A549 (cell line): ENCODE data around the gene RPL35. TPM values are rescaled to one million over a fixed set of nuclear protein-coding genes. Genes with fewer than 3 reads are reported as not detected.
A peak's percentile ranks its signal among the peaks of the same experiment; 100 is the strongest.

Experiments
- ATAC-seq, 2 experiments: fragments of 200-7000 bp in 1 of 2; fragments of >200 bp in 1 of 2; cut with Nextera tagmentation in 1 of 2; cut with Tn5 transposase in 1 of 2; 3 replicates each; pipeline versions ENCODE4 v1.8.0 to v1.9.1; 2018 to 2020; ENCODE audit warnings: mild to moderate bottlenecking in 1 of 2, moderate library complexity in 1 of 2
- CTCF ChIA-PET: fragments of 300-600 bp; sonication (Branson Sonifier 250); formaldehyde crosslinking; extraction: SDS; loops from one replicate; lab custom pipeline; 2021; ENCODE audit warnings: antibody characterized with exemption, inconsistent platforms; lab: Yijun Ruan, JAX
- POLR2A ChIA-PET: fragments of 350-600 bp; formaldehyde crosslinking; extraction: SDS; loops from one replicate; lab custom pipeline; 2021; ENCODE audit warnings: antibody characterized with exemption, inconsistent platforms; lab: Yijun Ruan, JAX
- DNase-seq, 2 experiments: peaks; one replicate each; pipeline versions ENCODE4 v3.0.0 to v3.0.0-alpha.2; 2011 to 2016; ENCODE audit warnings: low read depth in 1 of 2, low spot score in 1 of 2
- FAIRE-seq: peaks from 2 replicates; lab custom pipeline; 2011; peaks lifted over from hg19 to GRCh38; lab: Jason Lieb, UNC
- H3K27ac ChIP-seq, 2 experiments: fragments of >200 bp; sonication (Bioruptor Twin); formaldehyde crosslinking; 3 replicates each; pipeline ENCODE4 v1.5.1; 2016 to 2017
- H3K4me1 ChIP-seq: fragments of >200 bp; sonication (Bioruptor Twin); formaldehyde crosslinking; 3 replicates; pipeline ENCODE4 v1.6.1; 2016
- H3K4me2 ChIP-seq: fragments of >200 bp; sonication (Bioruptor Twin); formaldehyde crosslinking; 3 replicates; pipeline ENCODE4 v1.6.1; 2016
- H3K4me3 ChIP-seq: fragments of >200 bp; sonication (Bioruptor Twin); formaldehyde crosslinking; 3 replicates; pipeline ENCODE4 v1.5.1; 2016
- H3K9me3 ChIP-seq: fragments of >200 bp; sonication (Bioruptor Twin); formaldehyde crosslinking; 3 replicates; pipeline ENCODE4 v1.6.1; 2016
- CBX2 ChIP-seq: fragments of 200-600 bp; sonication (generic); IDR thresholded peaks from 2 replicates; pipeline ENCODE4 v1.6.1; 2016; ENCODE audit warnings: low read depth, mild to moderate bottlenecking, borderline replicate concordance
- CBX8 ChIP-seq: fragments of 200-600 bp; sonication (generic); IDR thresholded peaks from 2 replicates; pipeline ENCODE4 v1.6.1; 2016
- CHD2 ChIP-seq: fragments of 150-350 bp; IDR thresholded peaks from 2 replicates; pipeline ENCODE4 v1.6.1; 2014; ENCODE audit warnings: low read length; ENCODE audit not compliant: partially characterized antibody
- CTCF ChIP-seq: fragments of >200 bp; sonication (Bioruptor Twin); formaldehyde crosslinking; IDR thresholded peaks from 3 replicates; pipeline ENCODE4 v1.5.1; 2016
- E2F6 ChIP-seq: IDR thresholded peaks from 2 replicates; pipeline ENCODE4 v1.6.1; 2012; ENCODE audit warnings: low read depth, borderline replicate concordance
- EHF ChIP-seq: fragments of 250-450 bp; sonication (Bioruptor Pico); IDR thresholded peaks from 2 replicates; pipeline ENCODE4 v1.5.0; 2020; ENCODE audit warnings: mild to moderate bottlenecking
- FOSL2 ChIP-seq, 2 experiments: fragments of 450-650 bp in 1 of 2; fragments of >200 bp in 1 of 2; sonication (Bioruptor Twin) in 1 of 2; formaldehyde crosslinking; IDR thresholded peaks; 2 replicates each; pipeline versions ENCODE4 v1.5.0 to v1.6.1; 2016 to 2020; ENCODE audit warnings: mild to moderate bottlenecking in 1 of 2, moderate library complexity in 1 of 2
- GATA3 ChIP-seq: IDR thresholded peaks from 2 replicates; pipeline ENCODE4 v1.6.1; 2012; ENCODE audit warnings: borderline replicate concordance
- HDAC2 ChIP-seq: fragments of 200-600 bp; sonication (generic); IDR thresholded peaks from 2 replicates; pipeline ENCODE4 v1.6.1; 2016
- HES2 ChIP-seq: fragments of >200 bp; sonication (Bioruptor Twin); formaldehyde crosslinking; IDR thresholded peaks from 2 replicates; pipeline ENCODE4 v1.6.1; 2016
- HOXA7 ChIP-seq: fragments of 250-450 bp; sonication (Bioruptor Pico); IDR thresholded peaks from 2 replicates; pipeline ENCODE4 v1.5.0; 2020; ENCODE audit warnings: mild to moderate bottlenecking, moderate library complexity
- HOXB5 ChIP-seq: fragments of 250-450 bp; sonication (Bioruptor Pico); IDR thresholded peaks from 2 replicates; pipeline ENCODE4 v1.5.0; 2020; ENCODE audit warnings: mild to moderate bottlenecking, moderate library complexity
- JUN ChIP-seq, 2 experiments: fragments of >200 bp; sonication (Bioruptor Twin); formaldehyde crosslinking; IDR thresholded peaks; 2 replicates in 1 of 2; 3 replicates in 1 of 2; pipeline ENCODE4 v1.6.1; 2016 to 2017
- JUNB ChIP-seq: fragments of >200 bp; sonication (Bioruptor Twin); formaldehyde crosslinking; IDR thresholded peaks from 2 replicates; pipeline ENCODE4 v1.6.1; 2016
- KDM1A ChIP-seq: fragments of 200-600 bp; sonication (generic); IDR thresholded peaks from 2 replicates; pipeline ENCODE4 v1.6.1; 2016; ENCODE audit warnings: low read depth, mild to moderate bottlenecking
- KDM5A ChIP-seq: fragments of 200-600 bp; sonication (generic); IDR thresholded peaks from 2 replicates; pipeline ENCODE4 v1.6.1; 2016; ENCODE audit warnings: antibody characterized with exemption, mild to moderate bottlenecking
- MAFK ChIP-seq: fragments of 450-650 bp; IDR thresholded peaks from 2 replicates; pipeline ENCODE4 v1.6.1; 2014; ENCODE audit not compliant: partially characterized antibody
- MAX ChIP-seq: IDR thresholded peaks from 2 replicates; pipeline ENCODE4 v1.6.1; 2012
- NPAS2 ChIP-seq: fragments of 250-450 bp; sonication (Bioruptor Pico); IDR thresholded peaks from 2 replicates; pipeline ENCODE4 v1.8.0; 2022; ENCODE audit warnings: mild to moderate bottlenecking, moderate library complexity, borderline replicate concordance
- RAD21 ChIP-seq, 2 experiments: fragments of >200 bp in 1 of 2; sonication (Bioruptor Twin) in 1 of 2; formaldehyde crosslinking in 1 of 2; IDR thresholded peaks in 1 of 2; conservative IDR thresholded peaks in 1 of 2; 2 replicates in 1 of 2; 3 replicates in 1 of 2; pipeline ENCODE4 v1.6.1; 2012 to 2018; ENCODE audit warnings: inconsistent platforms in 1 of 2
- RARB ChIP-seq: fragments of 250-450 bp; sonication (Bioruptor Pico); IDR thresholded peaks from 2 replicates; pipeline ENCODE4 v1.8.0; 2021; ENCODE audit warnings: mild to moderate bottlenecking, moderate library complexity
- RFX5 ChIP-seq: fragments of 450-650 bp; IDR thresholded peaks from 2 replicates; pipeline ENCODE4 v1.7.1; 2014; ENCODE audit warnings: antibody characterized with exemption, mild to moderate bottlenecking, moderate library complexity
- SREBF2 ChIP-seq: fragments of 450-650 bp; IDR thresholded peaks from 2 replicates; pipeline ENCODE4 v1.6.1; 2014; ENCODE audit warnings: mild to moderate bottlenecking, moderate library complexity
- USF2 ChIP-seq: fragments of 450-650 bp; IDR thresholded peaks from 2 replicates; pipeline ENCODE4 v1.6.1; 2014; ENCODE audit warnings: antibody characterized with exemption
- ZC3H11A ChIP-seq: fragments of 450-650 bp; IDR thresholded peaks from 2 replicates; pipeline ENCODE4 v1.6.1; 2014; ENCODE audit warnings: antibody characterized with exemption, mild to moderate bottlenecking
- ZFP36 ChIP-seq: fragments of 450-650 bp; IDR thresholded peaks from 2 replicates; pipeline ENCODE4 v1.6.1; 2014; ENCODE audit warnings: borderline replicate concordance; ENCODE audit not compliant: partially characterized antibody
- ZNF302 ChIP-seq: fragments of 250-450 bp; sonication (Bioruptor Pico); IDR thresholded peaks from 2 replicates; pipeline ENCODE4 v1.9.0; 2021; ENCODE audit warnings: inconsistent platforms, mild to moderate bottlenecking, moderate library complexity
- ZSCAN20 ChIP-seq: fragments of 250-450 bp; sonication (Bioruptor Pico); IDR thresholded peaks from 2 replicates; pipeline ENCODE4 v1.8.0; 2022; ENCODE audit warnings: mild to moderate bottlenecking, moderate library complexity
- WGBS: methylation state at CpG from one replicate; pipeline ENCODE4 v1.1.6; 2017; ENCODE audit errors: missing lambda C conversion rate; 5-methylcytosine and 5-hydroxymethylcytosine counted together
- polyA plus RNA-seq, 4 experiments: library from polyadenylated mRNA; depleted of rRNA in 3 of 4; stranded (reverse); fragments of >200 nt; fragmentation: RNase III in 1 of 4; extraction: RNeasy Plus Mini Kit Qiagen cat#74134 plus additional on column Dnase treatment in 1 of 4; gene quantifications; 2 replicates in 3 of 4; 3 replicates in 1 of 4; pipeline ENCODE4 v1.2.3, GENCODE V29; 2011 to 2017

Gene RPL35
- polyA plus RNA-seq, 2 of the 4 experiments (the other 2 are of a cell fraction) = 2,307 to 3,076 TPM

GRCh38 chr9:124818431-124819281 lies 43.1 kb downstream of the RPL35 start:
- WGBS = 30% methylated on average over 18 of the region's 18 CpGs
- Histone ChIP-seq H3K4me1 (peaks cover 20% of the 10 kb centered on the region), H3K27ac (peak overlapping the region; percentile 53 to 86), H3K4me2 (peak overlapping the region; percentile 59), H3K9me3 (no peaks in the 10 kb centered on the region), H3K4me3 (no peak overlapping the region)
- DNase-seq (peak in 1 of 2 experiments; percentile 67), FAIRE-seq (no peak), ATAC-seq (peak; percentile 80 to 81)
- TF ChIP-seq HES2 = no peak
- peak; percentile 10 for TF ChIP-seq MAX
- TF ChIP-seq CTCF = peak; percentile 13; the same call in 1 of the 3 replicates
- no peak for TF ChIP-seq JUN (IDR thresholded peaks at IDR 0.05)
- peak; percentile 30; the same call in 1 of the 2 replicates for TF ChIP-seq USF2
- TF ChIP-seq CBX2 = no peak
- TF ChIP-seq SREBF2 = no peak
- no peak for TF ChIP-seq JUNB
- no peak for TF ChIP-seq HOXB5 (CRISPR knock-in tag)
- no peak for TF ChIP-seq MAFK
- no peak for TF ChIP-seq HOXA7 (CRISPR knock-in tag)
- TF ChIP-seq GATA3 = peak; percentile 72
- 0 out of 2 replicates have a peak, but pooled peaks have one; percentile 49 for TF ChIP-seq E2F6
- TF ChIP-seq CBX8 = no peak
- TF ChIP-seq NPAS2 = no peak
- no peak for TF ChIP-seq HDAC2
- TF ChIP-seq FOSL2 (IDR thresholded peaks at IDR 0.05) = no peak
- peak; percentile 37 for TF ChIP-seq FOSL2 (CRISPR knock-in tag; IDR thresholded peaks at IDR 0.05)
- no peak for TF ChIP-seq KDM5A
- 0 out of 2 replicates have a peak, but pooled peaks have one; percentile 12 for TF ChIP-seq EHF (CRISPR knock-in tag)
- no peak for TF ChIP-seq CHD2
- TF ChIP-seq RAD21 (conservative IDR thresholded peaks at IDR 0.05 in 1 of 2, IDR thresholded peaks at IDR 0.05 in 1 of 2) = 0 out of 5 replicates have a peak, but pooled peaks have one; percentile 17
- CTCF ChIA-PET = interaction anchor here (1.0 to 40.0 kb wide), 9 partner anchors 10 to 43 kb away, joined by 3 to 785 read pairs (median 9); partner anchors contain the start of genes NR6A1, OLFML2A and WDR38
- POLR2A ChIA-PET = interaction anchor here (0.9 to 1.0 kb wide), 2 partner anchors 37 to 48 kb away, joined by 3 to 4 read pairs; partner anchors contain the start of gene NR6A1

GRCh38 chr9:124815601-124816000 lies 46.2 kb downstream of the RPL35 start:
- 86% methylated on average over 5 of the region's 5 CpGs for WGBS
- Histone ChIP-seq H3K4me3 (no peak overlapping the region), H3K9me3 (no peaks in the 10 kb centered on the region), H3K4me1 (peaks cover 50% of the 10 kb centered on the region), H3K4me2 (no peak overlapping the region), H3K27ac (no peak overlapping the region)
- ATAC-seq (no peak), DNase-seq (no peak), FAIRE-seq (no peak)
- ChIA-PET CTCF (interaction anchor here (1.0 to 40.0 kb wide), 4 partner anchors 25 to 40 kb away, joined by 3 to 785 read pairs (median 46); partner anchors contain the start of genes NR6A1, OLFML2A and WDR38), POLR2A (no interaction called here)
- TF ChIP-seq FOSL2 (IDR thresholded peaks at IDR 0.05) (no peak), FOSL2 (CRISPR knock-in tag; IDR thresholded peaks at IDR 0.05) (no peak), RARB (CRISPR knock-in tag) (no peak), SREBF2 (no peak), RAD21 (conservative IDR thresholded peaks at IDR 0.05 in 1 of 2, IDR thresholded peaks at IDR 0.05 in 1 of 2) (no peak), KDM1A (no peak), ZC3H11A (no peak), ZFP36 (no peak), RFX5 (no peak), USF2 (no peak), ZSCAN20 (CRISPR knock-in tag) (no peak), ZNF302 (CRISPR knock-in tag) (no peak), JUN (IDR thresholded peaks at IDR 0.05) (no peak), JUNB (no peak)
